RWPE2 (cell line): ENCODE measurements around the gene FAM3B.
A peak's percentile ranks its signal among the peaks of the same experiment; 100 is the strongest.

Experiments
- ATAC-seq: fragments of 200-7000 bp; cut with Tn5 transposase; 3 replicates; pipeline ENCODE4 v1.9.1; 2021; ENCODE audit warnings: low read depth
- DNase-seq: peaks from one replicate; pipeline ENCODE4 v3.0.0-alpha.2; 2020; ENCODE audit warnings: low spot score
- H3K27ac ChIP-seq: fragments of 450-650 bp; 2 replicates; pipeline ENCODE4 v1.5.1; 2017; ENCODE audit warnings: mild to moderate bottlenecking; ENCODE audit not compliant: poor library complexity, severe bottlenecking
- H3K27me3 ChIP-seq: fragments of 250-450 bp; sonication (Bioruptor Pico); 2 replicates; pipeline ENCODE4 v1.5.1; 2021; ENCODE audit warnings: mild to moderate bottlenecking, moderate library complexity; ENCODE audit not compliant: insufficient read depth, poor library complexity, severe bottlenecking
- H3K36me3 ChIP-seq: fragments of 250-450 bp; sonication (Bioruptor Pico); 2 replicates; pipeline ENCODE4 v1.5.1; 2020; ENCODE audit warnings: low read depth, mild to moderate bottlenecking, moderate library complexity
- H3K4me1 ChIP-seq: fragments of 250-450 bp; sonication (Bioruptor Pico); 2 replicates; pipeline ENCODE4 v1.5.1; 2021; ENCODE audit warnings: mild to moderate bottlenecking, moderate library complexity; ENCODE audit not compliant: insufficient read depth, poor library complexity, severe bottlenecking
- H3K4me3 ChIP-seq: fragments of 250-450 bp; sonication (Bioruptor Pico); 2 replicates; pipeline ENCODE4 v1.5.1; 2021; ENCODE audit warnings: mild to moderate bottlenecking, moderate library complexity; ENCODE audit not compliant: severe bottlenecking
- H3K9me3 ChIP-seq: fragments of 250-450 bp; sonication (Bioruptor Pico); 2 replicates; pipeline ENCODE4 v1.5.1; 2021; ENCODE audit warnings: mild to moderate bottlenecking, moderate library complexity; ENCODE audit not compliant: severe bottlenecking
- CTCF ChIP-seq: fragments of 450-650 bp; IDR thresholded peaks from one replicate; pipeline ENCODE4 v1.5.1; 2017; ENCODE audit warnings: mild to moderate bottlenecking, moderate library complexity; ENCODE audit not compliant: poor library complexity, severe bottlenecking

FAM3B gene

GRCh38 chr21:41277846-41278245 is 38.8 kb upstream of the FAM3B start:
- Histone ChIP-seq H3K4me1 (no peaks in the 10 kb centered on the region), H3K27me3 (no peaks in the 10 kb centered on the region)
- no peak for ATAC-seq

GRCh38 chr21:41280115-41280919 is 36.3 kb upstream of the FAM3B start:
- no peaks in the 10 kb centered on the region for H3K27me3 ChIP-seq
- no peak overlapping the region for H3K27ac ChIP-seq
- no peak overlapping the region for H3K4me3 ChIP-seq
- ATAC-seq (no peak), DNase-seq (no peak)
- no peaks in the 10 kb centered on the region for H3K36me3 ChIP-seq
- no peaks in the 10 kb centered on the region for H3K9me3 ChIP-seq
- no peaks in the 10 kb centered on the region for H3K4me1 ChIP-seq
- TF ChIP-seq CTCF = no peak

More at GRCh38 chr21:41277846-41278245, 38.8 kb upstream of the FAM3B start:
- no peak overlapping the region for H3K27ac ChIP-seq
- no peaks in the 10 kb centered on the region for H3K36me3 ChIP-seq
- TF ChIP-seq CTCF = no peak
- no peaks in the 10 kb centered on the region for H3K9me3 ChIP-seq
- H3K4me3 ChIP-seq = no peak overlapping the region
- DNase-seq = no peak

- Histone ChIP-seq H3K4me3 (no peak overlapping the region), H3K36me3 (no peaks in the 10 kb centered on the region), H3K4me1 (no peaks in the 10 kb centered on the region), H3K27ac (no peak overlapping the region), H3K9me3 (no peaks in the 10 kb centered on the region), H3K27me3 (no peaks in the 10 kb centered on the region)
- ATAC-seq (no peak), DNase-seq (no peak)
- TF ChIP-seq CTCF = no peak
These were observed 34.2 kb upstream of the FAM3B start for GRCh38 chr21:41282412-41282811.

- Histone ChIP-seq H3K36me3 (no peaks in the 10 kb centered on the region), H3K9me3 (no peaks in the 10 kb centered on the region), H3K4me3 (no peak overlapping the region), H3K27me3 (no peaks in the 10 kb centered on the region), H3K27ac (no peak overlapping the region), H3K4me1 (no peaks in the 10 kb centered on the region)
- ATAC-seq = peak; percentile 97
- TF ChIP-seq CTCF = peak; percentile 88
- no peak for DNase-seq
These were observed 33.3 kb upstream of the FAM3B start for GRCh38 chr21:41283211-41283818.

GRCh38 chr21:41289431-41289830 is 27.2 kb upstream of the FAM3B start:
- Histone ChIP-seq H3K9me3 (no peaks in the 10 kb centered on the region), H3K36me3 (no peaks in the 10 kb centered on the region), H3K4me3 (no peak overlapping the region), H3K27me3 (peaks cover 3% of the 10 kb centered on the region), H3K4me1 (no peaks in the 10 kb centered on the region), H3K27ac (no peak overlapping the region)
- ATAC-seq = no peak
- DNase-seq = no peak
- no peak for TF ChIP-seq CTCF
